Stomach smooth muscle (tissue), 2 donors: ENCODE data around the gene PPM1N.

Source experiments
- H3K27ac ChIP-seq: one replicate; pipeline ENCODE4 v1.7.0; 2013; ENCODE audit warnings: mild to moderate bottlenecking, low read length, inconsistent platforms
- H3K27me3 ChIP-seq, 2 donors: one replicate each; pipeline ENCODE4 v1.7.0; 2013; ENCODE audit warnings: low read length in 2 of 2; ENCODE audit not compliant: insufficient read depth in 2 of 2, control insufficient read depth in 1 of 2
- H3K36me3 ChIP-seq, 2 donors: one replicate each; pipeline ENCODE4 v1.7.0; 2013; ENCODE audit warnings: low read length in 2 of 2; ENCODE audit not compliant: control insufficient read depth in 2 of 2, insufficient read depth in 2 of 2
- H3K4me1 ChIP-seq: one replicate; pipeline ENCODE4 v1.7.0; 2013; ENCODE audit warnings: low read length; ENCODE audit not compliant: control insufficient read depth, insufficient read depth
- H3K4me3 ChIP-seq, 2 donors: one replicate each; pipeline ENCODE4 v1.7.0; 2013; ENCODE audit warnings: low read length in 2 of 2
- H3K9ac ChIP-seq, 2 donors: one replicate each; pipeline ENCODE4 v1.7.0; 2013; ENCODE audit warnings: low read length in 2 of 2, mild to moderate bottlenecking in 1 of 2
- H3K9me3 ChIP-seq, 2 donors: one replicate each; pipeline ENCODE4 v1.7.0; 2013; ENCODE audit warnings: low read length in 2 of 2; ENCODE audit not compliant: control insufficient read depth in 2 of 2
- donor health status: healthy.
- donor health status: Pancreatic carcinoma.

Gene PPM1N

DNA sequence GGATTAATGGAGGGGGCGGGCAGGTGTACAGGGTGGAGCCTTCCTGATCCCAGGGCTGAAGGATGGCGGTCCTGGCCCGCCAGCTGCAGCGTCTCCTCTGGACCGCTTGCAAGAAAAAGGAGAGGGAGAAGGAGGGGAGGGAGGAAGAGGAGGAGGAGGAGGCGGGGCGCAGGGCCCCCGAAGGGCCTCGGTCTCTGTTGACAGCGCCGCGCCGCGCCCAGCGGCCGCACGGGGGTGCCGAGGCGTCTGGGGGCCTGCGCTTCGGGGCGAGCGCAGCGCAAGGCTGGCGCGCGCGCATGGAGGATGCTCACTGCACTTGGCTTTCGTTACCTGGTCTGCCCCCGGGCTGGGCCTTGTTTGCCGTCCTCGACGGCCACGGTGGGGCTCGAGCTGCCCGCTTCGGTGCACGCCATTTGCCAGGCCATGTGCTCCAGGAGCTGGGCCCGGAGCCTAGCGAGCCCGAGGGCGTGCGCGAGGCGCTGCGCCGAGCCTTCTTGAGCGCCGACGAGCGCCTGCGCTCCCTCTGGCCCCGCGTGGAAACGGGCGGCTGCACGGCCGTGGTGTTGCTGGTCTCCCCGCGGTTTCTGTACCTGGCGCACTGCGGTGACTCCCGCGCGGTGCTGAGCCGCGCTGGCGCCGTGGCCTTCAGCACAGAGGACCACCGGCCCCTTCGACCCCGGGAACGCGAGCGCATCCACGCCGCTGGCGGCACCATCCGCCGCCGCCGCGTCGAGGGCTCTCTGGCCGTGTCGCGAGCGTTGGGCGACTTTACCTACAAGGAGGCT, at the start of gene PPM1N:
Gene PPM1N, plus strand, starts transcription at position 33 of the 785 bp plus-strand sequence. Its CDS starts 30 bp downstream, at position 63.
- Histone ChIP-seq H3K4me3 (peak within 1 kb of the TSS; percentile 50 to 71), H3K9ac (no peak within 1 kb of the TSS), H3K36me3 (no peaks in the 10 kb centered on the region), H3K9me3 (no peaks in the 10 kb centered on the region), H3K27me3 (peaks cover 18 to 30% of the 10 kb centered on the region in 2 donors), H3K27ac (no peak within 1 kb of the TSS), H3K4me1 (peaks cover 29% of the 10 kb centered on the region)

- H3K9me3 ChIP-seq, result no peaks in the 10 kb centered on the region
- no peak overlapping the region for H3K9ac ChIP-seq
- no peaks in the 10 kb centered on the region for H3K27me3 ChIP-seq
- no peak overlapping the region for H3K27ac ChIP-seq
- H3K36me3 ChIP-seq, result no peaks in the 10 kb centered on the region
- peaks cover 27% of the 10 kb centered on the region for H3K4me1 ChIP-seq
- H3K4me3 ChIP-seq, result peak overlapping the region in 1 of 2 donors; percentile 15
These were observed 49.4 kb upstream of the PPM1N start for GRCh38 chr19:45448887-45449299.

DNA sequence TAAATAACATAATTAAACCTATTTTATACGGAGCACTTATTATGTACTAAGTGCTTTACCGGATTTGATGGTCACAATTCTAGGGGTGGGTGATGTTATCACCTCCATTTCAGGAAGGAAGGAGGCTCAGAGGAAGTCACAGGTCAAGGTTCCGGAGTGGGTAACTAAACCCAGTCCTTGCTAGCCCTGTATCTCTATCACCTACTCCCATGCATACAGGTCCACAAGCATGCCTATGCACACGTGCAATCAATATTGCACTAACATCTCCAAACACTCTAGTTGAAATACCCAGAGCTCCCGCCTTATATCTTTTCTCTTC, 48.3 kb upstream of the PPM1N start:
- H3K36me3 ChIP-seq, result no peaks in the 10 kb centered on the region
- peaks cover 19% of the 10 kb centered on the region for H3K4me1 ChIP-seq
- peak overlapping the region; percentile 62 to 78 for H3K9ac ChIP-seq
- peak overlapping the region; percentile 75 to 82 for H3K4me3 ChIP-seq
- peak overlapping the region; percentile 73 for H3K27ac ChIP-seq
- no peaks in the 10 kb centered on the region for H3K27me3 ChIP-seq
- no peaks in the 10 kb centered on the region for H3K9me3 ChIP-seq

GRCh38 chr19:45451131-45451849, 47.0 kb upstream of the PPM1N start:
- H3K4me3 ChIP-seq, result peak overlapping the region; percentile 81 to 82
- H3K4me1 ChIP-seq, result peaks cover 29% of the 10 kb centered on the region
- peak overlapping the region; percentile 91 to 93 for H3K9ac ChIP-seq

DNA sequence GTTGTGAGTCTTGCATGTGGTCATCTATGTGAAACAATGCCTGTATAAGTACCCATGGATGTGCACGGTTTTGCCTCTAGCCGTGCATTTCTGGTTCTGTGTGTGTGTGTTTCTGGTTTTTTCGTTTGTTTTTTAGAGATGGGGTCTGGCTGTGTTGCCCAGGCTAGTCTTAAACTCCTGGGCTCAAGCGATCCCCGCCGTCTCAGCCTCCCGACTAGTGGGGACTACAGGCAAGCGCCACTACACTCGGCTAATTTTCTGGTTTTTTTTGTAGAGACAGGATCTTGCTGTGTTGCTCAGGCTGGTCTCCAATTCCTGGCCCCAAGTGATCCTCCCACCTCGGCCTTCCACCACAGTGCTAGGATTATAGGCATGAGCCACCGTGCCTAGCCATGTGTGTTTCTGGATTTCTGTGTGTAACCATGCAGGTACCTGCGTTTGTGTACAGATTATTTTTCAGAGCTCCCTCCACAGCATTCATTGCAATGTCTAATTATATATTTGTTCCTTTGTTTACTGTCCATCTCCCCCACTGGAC, 46.3 kb upstream of the PPM1N start:
- Histone ChIP-seq H3K27me3 (no peaks in the 10 kb centered on the region), H3K9ac (no peak overlapping the region), H3K9me3 (no peaks in the 10 kb centered on the region), H3K4me1 (peaks cover 30% of the 10 kb centered on the region), H3K27ac (peak overlapping the region; percentile 92), H3K4me3 (peak overlapping the region in 1 of 2 donors; percentile 81), H3K36me3 (no peaks in the 10 kb centered on the region)

More at GRCh38 chr19:45451131-45451849, 47.0 kb upstream of the PPM1N start:
- H3K27me3 ChIP-seq, result no peaks in the 10 kb centered on the region
- H3K27ac ChIP-seq, result peak overlapping the region; percentile 92
- H3K36me3 ChIP-seq, result no peaks in the 10 kb centered on the region
- no peaks in the 10 kb centered on the region for H3K9me3 ChIP-seq

DNA sequence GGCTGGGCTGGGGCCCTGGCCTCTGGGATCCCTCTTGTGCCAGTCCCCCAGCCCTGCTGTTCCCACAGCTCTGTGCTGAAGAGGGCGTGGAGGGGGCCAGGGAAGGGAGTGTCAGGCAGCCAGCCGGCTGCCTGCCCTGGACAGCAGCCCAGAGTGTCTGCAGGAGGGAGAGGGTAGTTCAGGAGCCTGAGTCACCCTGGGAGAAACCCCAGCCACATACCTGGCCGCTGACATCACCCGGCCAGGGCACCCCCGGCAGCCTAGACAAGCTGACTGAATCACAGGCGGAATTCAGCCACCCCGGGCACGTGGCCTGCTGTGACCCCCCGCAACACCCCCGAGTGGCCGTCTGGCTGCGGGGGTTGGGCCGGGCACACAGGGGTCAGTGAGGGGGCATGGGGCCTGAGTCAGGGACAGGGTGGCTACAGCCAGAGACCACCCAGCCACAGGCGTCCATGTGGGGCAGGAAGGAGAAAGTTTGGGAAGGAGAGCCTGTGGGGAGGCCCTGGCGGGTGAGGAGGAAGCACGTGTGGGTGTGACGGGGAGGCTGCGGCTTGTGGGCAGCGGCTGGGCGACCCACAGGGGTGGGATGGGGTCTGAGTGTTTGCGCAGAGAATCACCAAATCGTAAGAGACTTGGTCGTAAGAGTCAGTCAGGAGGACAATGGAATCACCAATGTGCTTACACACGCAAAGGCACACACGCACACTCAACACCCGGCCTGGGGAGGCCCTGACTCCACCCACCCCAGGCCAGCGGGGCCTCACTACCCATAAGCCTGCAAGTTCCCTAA, 42.3 kb upstream of the PPM1N start:
- Histone ChIP-seq H3K27ac (peak overlapping the region; percentile 62), H3K9ac (peak overlapping the region; percentile 29 to 56)

DNA sequence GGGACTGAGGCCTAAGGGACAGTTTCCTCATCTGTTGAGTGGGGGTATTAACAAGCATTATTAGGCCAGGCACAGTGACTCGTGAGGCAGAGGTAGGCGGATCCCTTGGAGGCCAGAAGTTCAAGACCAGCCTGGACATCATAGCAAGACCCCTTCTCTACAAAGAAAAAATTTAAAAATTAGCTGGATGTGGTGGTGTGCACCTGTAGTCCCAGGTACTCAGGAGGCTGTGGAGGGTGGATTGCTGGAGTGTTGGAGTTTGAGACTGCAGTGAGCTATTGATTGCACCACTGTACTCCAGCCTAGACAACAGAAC, 41.8 kb upstream of the PPM1N start:
- Histone ChIP-seq H3K27ac (peak overlapping the region; percentile 62), H3K9me3 (no peaks in the 10 kb centered on the region), H3K9ac (no peak overlapping the region), H3K4me1 (peaks cover 16% of the 10 kb centered on the region), H3K27me3 (peaks cover 0 to 3% of the 10 kb centered on the region in 2 donors), H3K36me3 (no peaks in the 10 kb centered on the region), H3K4me3 (no peak overlapping the region)

More for the DNA sequence above, 42.3 kb upstream of the PPM1N start:
- Histone ChIP-seq H3K9me3 (no peaks in the 10 kb centered on the region), H3K4me1 (peaks cover 20% of the 10 kb centered on the region), H3K36me3 (no peaks in the 10 kb centered on the region), H3K27me3 (peaks cover 0 to 3% of the 10 kb centered on the region in 2 donors), H3K4me3 (peak overlapping the region in 1 of 2 donors; percentile 40)

DNA sequence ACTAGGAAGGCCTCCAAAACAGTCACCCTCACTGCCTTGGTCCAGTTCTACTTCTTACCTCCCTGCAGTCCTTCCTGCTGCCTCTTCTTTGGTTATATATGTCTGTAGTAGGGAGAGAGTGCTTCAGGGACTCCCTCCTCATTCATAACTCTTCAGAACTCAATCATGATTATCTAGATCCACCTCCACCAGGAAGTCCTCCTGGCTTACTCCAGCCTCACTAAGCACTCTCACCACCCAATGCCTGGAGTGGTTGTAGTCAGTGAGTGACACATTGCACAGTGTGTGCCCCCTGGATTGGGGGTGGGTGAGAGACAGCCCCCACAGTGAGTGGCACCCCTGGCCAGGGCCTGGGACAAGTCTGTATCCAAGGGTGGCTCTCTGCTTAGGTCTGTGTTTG, 40.5 kb upstream of the PPM1N start:
- Histone ChIP-seq H3K4me3 (no peak overlapping the region), H3K36me3 (no peaks in the 10 kb centered on the region), H3K9me3 (no peaks in the 10 kb centered on the region), H3K9ac (no peak overlapping the region), H3K4me1 (peaks cover 14% of the 10 kb centered on the region), H3K27me3 (peaks cover 0 to 3% of the 10 kb centered on the region in 2 donors), H3K27ac (no peak overlapping the region)

- Histone ChIP-seq H3K36me3 (no peaks in the 10 kb centered on the region), H3K27ac (no peak overlapping the region), H3K4me3 (no peak overlapping the region), H3K9ac (no peak overlapping the region), H3K9me3 (no peaks in the 10 kb centered on the region), H3K27me3 (peaks cover 0 to 3% of the 10 kb centered on the region in 2 donors), H3K4me1 (peaks cover 5% of the 10 kb centered on the region)
These were observed 37.4 kb upstream of the PPM1N start for GRCh38 chr19:45460807-45461347.

DNA sequence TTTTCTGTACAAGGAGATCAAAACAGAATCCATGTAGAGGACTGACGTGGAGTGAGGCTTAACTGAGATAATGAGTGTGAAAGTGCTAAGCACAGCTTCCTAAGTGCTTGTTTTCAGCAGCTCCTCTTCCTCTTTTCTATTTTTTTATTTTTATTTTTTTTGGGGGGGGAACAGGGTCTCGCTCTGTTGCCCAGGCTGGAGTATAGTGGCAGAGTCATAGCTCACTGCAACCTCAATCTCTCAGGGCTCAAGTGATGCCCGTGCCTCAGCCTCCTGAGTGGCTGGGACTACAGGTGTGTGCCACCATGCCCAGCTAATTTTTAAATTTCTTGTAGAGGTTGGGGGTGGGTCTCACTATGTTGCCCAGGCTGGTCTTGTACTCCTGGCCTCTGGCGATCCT, 36.1 kb upstream of the PPM1N start:
- Histone ChIP-seq H3K4me3 (no peak overlapping the region), H3K27ac (no peak overlapping the region), H3K9me3 (no peaks in the 10 kb centered on the region), H3K9ac (no peak overlapping the region), H3K27me3 (peaks cover 0 to 3% of the 10 kb centered on the region in 2 donors), H3K36me3 (no peaks in the 10 kb centered on the region), H3K4me1 (peaks cover 4% of the 10 kb centered on the region)
